ENCODE data around the gene RAB36.

GRCh38 chr22:23206915-23207314 lies 61.6 kb downstream of the RAB36 start:
- TF ChIP-seq CTCF (IDR thresholded peaks at IDR 0.05) (no peak), POLR2A (IDR thresholded peaks at IDR 0.05; ENCODE audit: low read depth) (no peak), POLR2AphosphoS5 (IDR thresholded peaks at IDR 0.05) (no peak)

Data from esophagus muscularis mucosa (tissue), 3 donors.